ENCODE measurements around the gene DCST1. TPM values are rescaled to one million over a fixed set of nuclear protein-coding genes. Genes with fewer than 3 reads are reported as not detected.

The DCST1 gene
- total RNA-seq, 1 experiment from 2014 or later, result 0.32 TPM

- H3K4me2 ChIP-seq (ENCODE audit: low read length), result no peak within 1 kb of the TSS
- H3K4me3 ChIP-seq (replicated peaks in 1 of 2; ENCODE audit: low read depth in 1 of 2, low read length in 2 of 2), result no peak within 1 kb of the TSS
- H3K36me3 ChIP-seq (ENCODE audit: control insufficient read depth in 1 of 2, insufficient read depth in 2 of 2, low read length in 2 of 2), result peaks cover 2 to 14% of the 10 kb centered on the region in 2 experiments; a peak in 2 of 4 replicates
- intact Hi-C loops (cut with micrococcal nuclease), result no loop called here
- H2AFZ ChIP-seq (ENCODE audit: low read depth, low read length, poor library complexity, severe bottlenecking), result no peak within 1 kb of the TSS
- RAD21 ChIA-PET (ENCODE audit: low non-redundant PET in 1 of 2, low total read pairs in 2 of 2, uncharacterized antibody in 2 of 2, unreplicated experiment in 2 of 2), result no interaction called here
- TF ChIP-seq POLR2AphosphoS5 (IDR thresholded peaks at IDR 0.05; ENCODE audit: low read depth, low read length) (0 out of 2 replicates have a peak, but pooled peaks have one; percentile 1), SIN3A (IDR thresholded peaks at IDR 0.05; ENCODE audit: low read depth) (no peak)
- BruUV-seq (replicated peaks), result no TSS peak
- CTCF ChIA-PET, result interaction anchor here (0.7 to 1.3 kb wide), 4 partner anchors 11 to 91 kb away, joined by 3 to 5 read pairs (median 4); no protein-coding TSS in a partner anchor
- H3K27me3 ChIP-seq (ENCODE audit: insufficient read depth, low read length), result no peaks in the 10 kb centered on the region
- H3K4me1 ChIP-seq (ENCODE audit: control insufficient read depth in 1 of 2, insufficient read depth in 2 of 2, low read length in 2 of 2), result peaks cover 25 to 49% of the 10 kb centered on the region in 2 experiments
- H3K9ac ChIP-seq (ENCODE audit: low read length), result 0 out of 2 replicates have a peak within 1 kb of the TSS, but pooled peaks have one; percentile 10
- H4K20me1 ChIP-seq (ENCODE audit: insufficient read depth), result no peaks in the 10 kb centered on the region
- H3K9me3 ChIP-seq (ENCODE audit: control insufficient read depth in 1 of 2, insufficient read depth in 1 of 2, low read depth in 1 of 2, low read length in 2 of 2), result no peaks in the 10 kb centered on the region
- peaks cover 10% of the 10 kb centered on the region; the same call in 1 of the 2 replicates for H3K79me2 ChIP-seq (ENCODE audit: insufficient read depth, low read length)
- POLR2A ChIA-PET, result interaction anchor here (1.1 to 2.8 kb wide), 5 partner anchors 10 to 32 kb away, joined by 3 to 18 read pairs (median 8); partner anchors contain the start of genes CKS1B, FLAD1 and SHC1
- H3K9me2 ChIP-seq (ENCODE audit: insufficient read depth), result no peaks in the 10 kb centered on the region
- ATAC-seq (peak; percentile 10; the same call in 1 of the 2 replicates), DNase-seq (ENCODE audit: low read depth, low spot score) (no peak)
- peak within 1 kb of the TSS; percentile 32; the same call in 1 of the 2 replicates for H3K27ac ChIP-seq (ENCODE audit: low read depth, low read length)
These were observed 39.9 kb upstream of the DCST1 start, which contains the start of gene LENEP for GRCh38 chr1:154993572-154994268. Gene LENEP (plus strand): TSS chr1:154993586. CDS start chr1:154993608, 22 bp downstream.

GRCh38 chr1:154994269-154994587 lies 39.4 kb upstream of the DCST1 start:
- CTCF ChIA-PET, result interaction anchor here (0.7 to 1.3 kb wide), 2 partner anchors 12 to 21 kb away, joined by 3 to 4 read pairs; no protein-coding TSS in a partner anchor
- RAD21 ChIA-PET (ENCODE audit: low non-redundant PET in 1 of 2, low total read pairs in 2 of 2, uncharacterized antibody in 2 of 2, unreplicated experiment in 2 of 2), result no interaction called here
- no peak overlapping the region for H3K4me3 ChIP-seq (replicated peaks in 1 of 2; ENCODE audit: low read depth in 1 of 2, low read length in 2 of 2)
- DNase-seq (ENCODE audit: low read depth, low spot score) (no peak), ATAC-seq (no peak)
- H3K4me1 ChIP-seq (ENCODE audit: control insufficient read depth in 1 of 2, insufficient read depth in 2 of 2, low read length in 2 of 2), result peaks cover 28 to 54% of the 10 kb centered on the region in 2 experiments
- no TSS peak for BruUV-seq (replicated peaks)
- H2AFZ ChIP-seq (ENCODE audit: low read depth, low read length, poor library complexity, severe bottlenecking), result no peak overlapping the region
- H3K9ac ChIP-seq (ENCODE audit: low read length), result 0 out of 2 replicates have a peak overlapping the region, but pooled peaks have one; percentile 10
- POLR2A ChIA-PET, result interaction anchor here (1.1 to 2.8 kb wide), 4 partner anchors 11 to 32 kb away, joined by 3 to 18 read pairs (median 10); partner anchors contain the start of genes CKS1B, FLAD1 and SHC1
- H3K27ac ChIP-seq (ENCODE audit: low read depth, low read length), result 0 out of 2 replicates have a peak overlapping the region, but pooled peaks have one; percentile 32
- H3K27me3 ChIP-seq (ENCODE audit: insufficient read depth, low read length), result no peaks in the 10 kb centered on the region
- intact Hi-C loops (cut with micrococcal nuclease), result no loop called here
- no peaks in the 10 kb centered on the region for H3K9me3 ChIP-seq (ENCODE audit: control insufficient read depth in 1 of 2, insufficient read depth in 1 of 2, low read depth in 1 of 2, low read length in 2 of 2)
- H4K20me1 ChIP-seq (ENCODE audit: insufficient read depth), result no peaks in the 10 kb centered on the region
- H3K36me3 ChIP-seq (ENCODE audit: control insufficient read depth in 1 of 2, insufficient read depth in 2 of 2, low read length in 2 of 2), result peaks cover 2 to 9% of the 10 kb centered on the region in 2 experiments; a peak in 2 of 4 replicates
- peak; percentile 25; the same call in 1 of the 2 replicates for TF ChIP-seq POLR2AphosphoS5 (IDR thresholded peaks at IDR 0.05; ENCODE audit: low read depth, low read length)
- no peak for TF ChIP-seq ATF3 (IDR thresholded peaks at IDR 0.05)
- H3K4me2 ChIP-seq (ENCODE audit: low read length), result no peak overlapping the region
- H3K9me2 ChIP-seq (ENCODE audit: insufficient read depth), result no peaks in the 10 kb centered on the region
- H3K79me2 ChIP-seq (ENCODE audit: insufficient read depth, low read length), result peaks cover 9% of the 10 kb centered on the region; the same call in 1 of the 2 replicates
